Erythroblast (primary cell): Measurements from ENCODE around the gene ADAMTSL1.

Experiments
- GATA1 ChIP-seq: IDR thresholded peaks from 2 replicates; pipeline ENCODE4 v1.6.1; 2011; ENCODE audit warnings: low read depth, mild to moderate bottlenecking, control low read depth, low read length, moderate library complexity
- POLR2A ChIP-seq: IDR thresholded peaks from 2 replicates; pipeline ENCODE4 v1.6.1; 2011; ENCODE audit warnings: mild to moderate bottlenecking, low read length

DNA sequence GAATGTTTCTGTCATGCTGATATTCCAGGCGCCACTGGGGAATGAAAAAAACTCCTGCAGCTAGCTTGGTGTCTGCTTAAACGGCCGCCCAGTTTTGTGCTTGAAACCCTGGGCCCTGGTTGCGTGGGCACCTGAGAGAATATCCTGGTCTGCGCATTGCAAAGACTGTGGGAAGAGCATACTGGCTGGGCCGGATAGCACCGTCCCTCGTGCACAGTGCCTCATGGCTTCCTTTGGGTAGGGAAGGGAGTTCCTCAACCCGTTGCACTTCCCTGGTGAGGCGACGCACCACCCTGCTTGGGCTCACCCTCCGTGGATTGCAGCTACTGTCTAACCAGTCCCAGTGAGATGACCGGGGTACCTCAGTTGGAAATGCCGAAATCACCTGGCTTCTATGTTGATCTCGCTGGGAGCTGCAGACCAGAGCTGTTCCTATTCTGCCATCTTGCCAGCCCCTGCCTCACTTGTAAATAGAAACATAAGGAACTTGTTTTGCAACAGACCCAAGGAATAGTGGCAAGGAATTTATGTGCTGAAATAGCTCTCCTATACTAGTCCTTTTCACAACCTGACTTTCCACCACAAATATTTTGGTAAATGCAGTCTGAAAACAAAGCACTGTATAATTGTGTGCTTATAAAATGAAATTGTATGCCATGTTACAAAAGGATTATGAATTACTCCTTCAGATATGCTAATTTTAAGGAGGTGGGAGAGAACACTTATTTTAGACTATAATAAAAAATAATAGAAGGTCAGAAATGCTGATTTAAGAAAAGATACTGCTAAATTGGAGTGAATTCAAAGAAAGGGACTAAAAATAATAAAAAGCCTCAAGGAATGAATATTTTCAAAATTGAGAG, 90.3 kb downstream of the ADAMTSL1 start:
- no peak for TF ChIP-seq POLR2A
- TF ChIP-seq GATA1 = no peak
